Breast epithelium (tissue), 4 donors: ENCODE measurements around the gene COCH. TPM values are rescaled to one million over a fixed set of nuclear protein-coding genes. Genes with fewer than 3 reads are reported as not detected.
"Not testable (repeated sequence)": the region's sequence is repeated elsewhere in the genome, so short reads cannot be mapped to it uniquely, and the experiment has no call there.

Experiments
- DNase-seq, 2 donors: peaks; one replicate each; pipeline ENCODE4 v3.0.0-alpha.2; 2019; ENCODE audit warnings: low spot score in 2 of 2
- H3K27ac ChIP-seq, 2 donors: fragments of 200-600 bp; sonication (generic) in 1 of 2; one replicate each; pipeline ENCODE4 v1.5.1; 2016 to 2019; ENCODE audit warnings: mild to moderate bottlenecking in 1 of 2
- H3K27me3 ChIP-seq, 2 donors: fragments of 200-600 bp; sonication (generic) in 1 of 2; one replicate each; pipeline versions ENCODE4 v1.5.1 to v1.6.0; 2017 to 2019; ENCODE audit warnings: control low read depth in 1 of 2, mild to moderate bottlenecking in 1 of 2
- H3K36me3 ChIP-seq: fragments of 200-600 bp; one replicate; pipeline ENCODE4 v1.5.1; 2019
- H3K4me1 ChIP-seq, 2 donors: fragments of 200-600 bp; sonication (generic); one replicate each; pipeline ENCODE4 v1.5.1; 2016 to 2019; ENCODE audit warnings: control low read depth in 1 of 2
- H3K4me3 ChIP-seq, 3 donors: fragments of 200-600 bp; sonication (generic); 1 replicate in 2 of 3; 2 replicates in 1 of 3; pipeline ENCODE4 v1.5.1; 2016 to 2019; ENCODE audit warnings: mild to moderate bottlenecking in 3 of 3, moderate library complexity in 2 of 3
- H3K9me3 ChIP-seq, 2 donors: fragments of 200-600 bp; sonication (generic) in 1 of 2; one replicate each; pipeline ENCODE4 v1.5.1; 2016 to 2019; ENCODE audit warnings: control low read depth in 1 of 2
- POLR2A ChIP-seq: fragments of 450-650 bp; IDR thresholded peaks from one replicate; pipeline ENCODE4 v1.6.1; 2016; ENCODE audit warnings: antibody characterized with exemption, mild to moderate bottlenecking, moderate library complexity
- POLR2AphosphoS5 ChIP-seq, 3 donors: sonication (generic); formaldehyde crosslinking; IDR thresholded peaks; one replicate each; pipeline ENCODE4 v1.6.1; 2017; ENCODE audit warnings: antibody characterized with exemption in 3 of 3
- intact Hi-C: fragments of 100-400 bp; cut with DNase I; formaldehyde crosslinking; loops from one replicate; pipeline ENCODE4 v1.15.1; 2023; ENCODE audit warnings: low total_unique reads
- total RNA-seq, 3 donors: library from RNA; depleted of rRNA; stranded (reverse); fragments of >200 nt; gene quantifications; one replicate each; pipeline ENCODE4 v1.1.0, GENCODE V29; 2016
- TF ChIP-seq, protein P1 (sequence below), 3 donors: fragments of 450-650 bp; IDR thresholded peaks; one replicate each; pipeline ENCODE4 v1.5.1; 2016 to 2017; ENCODE audit warnings: antibody characterized with exemption in 3 of 3, mild to moderate bottlenecking in 3 of 3, moderate library complexity in 3 of 3

The COCH gene
- total RNA-seq, 3 donors from 2014 or later: 0.66 to 3.5 (median 1.6) TPM

DNA sequence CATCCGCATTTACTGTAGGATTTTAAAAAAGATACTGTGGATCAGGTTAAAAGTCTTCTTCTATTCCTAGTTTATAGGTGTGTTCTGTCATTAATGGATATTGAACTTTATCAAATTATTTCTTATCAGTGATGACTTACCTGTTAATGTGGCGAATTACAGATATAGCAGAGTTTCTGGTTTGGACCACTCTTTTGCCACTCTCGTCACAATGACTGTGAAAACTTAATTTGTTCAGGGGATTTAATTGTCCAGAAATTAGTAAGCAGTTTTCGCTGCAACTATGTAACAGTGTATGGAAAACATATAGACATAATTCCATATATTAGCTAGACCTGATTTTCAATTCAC, 14.9 kb downstream of the COCH start:
- TF ChIP-seq, protein P1, sequence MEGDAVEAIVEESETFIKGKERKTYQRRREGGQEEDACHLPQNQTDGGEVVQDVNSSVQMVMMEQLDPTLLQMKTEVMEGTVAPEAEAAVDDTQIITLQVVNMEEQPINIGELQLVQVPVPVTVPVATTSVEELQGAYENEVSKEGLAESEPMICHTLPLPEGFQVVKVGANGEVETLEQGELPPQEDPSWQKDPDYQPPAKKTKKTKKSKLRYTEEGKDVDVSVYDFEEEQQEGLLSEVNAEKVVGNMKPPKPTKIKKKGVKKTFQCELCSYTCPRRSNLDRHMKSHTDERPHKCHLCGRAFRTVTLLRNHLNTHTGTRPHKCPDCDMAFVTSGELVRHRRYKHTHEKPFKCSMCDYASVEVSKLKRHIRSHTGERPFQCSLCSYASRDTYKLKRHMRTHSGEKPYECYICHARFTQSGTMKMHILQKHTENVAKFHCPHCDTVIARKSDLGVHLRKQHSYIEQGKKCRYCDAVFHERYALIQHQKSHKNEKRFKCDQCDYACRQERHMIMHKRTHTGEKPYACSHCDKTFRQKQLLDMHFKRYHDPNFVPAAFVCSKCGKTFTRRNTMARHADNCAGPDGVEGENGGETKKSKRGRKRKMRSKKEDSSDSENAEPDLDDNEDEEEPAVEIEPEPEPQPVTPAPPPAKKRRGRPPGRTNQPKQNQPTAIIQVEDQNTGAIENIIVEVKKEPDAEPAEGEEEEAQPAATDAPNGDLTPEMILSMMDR (IDR thresholded peaks at IDR 0.05): no peak
- TF ChIP-seq POLR2AphosphoS5 (IDR thresholded peaks at IDR 0.05) (no peak), POLR2A (no peak)
- Histone ChIP-seq H3K27me3 (no peaks in the 10 kb centered on the region), H3K36me3 (no peaks in the 10 kb centered on the region), H3K9me3 (no peaks in the 10 kb centered on the region), H3K4me1 (no peaks in the 10 kb centered on the region), H3K27ac (no peak overlapping the region), H3K4me3 (no peak overlapping the region)
- no peak for DNase-seq
- intact Hi-C loops: no loop called here

DNA sequence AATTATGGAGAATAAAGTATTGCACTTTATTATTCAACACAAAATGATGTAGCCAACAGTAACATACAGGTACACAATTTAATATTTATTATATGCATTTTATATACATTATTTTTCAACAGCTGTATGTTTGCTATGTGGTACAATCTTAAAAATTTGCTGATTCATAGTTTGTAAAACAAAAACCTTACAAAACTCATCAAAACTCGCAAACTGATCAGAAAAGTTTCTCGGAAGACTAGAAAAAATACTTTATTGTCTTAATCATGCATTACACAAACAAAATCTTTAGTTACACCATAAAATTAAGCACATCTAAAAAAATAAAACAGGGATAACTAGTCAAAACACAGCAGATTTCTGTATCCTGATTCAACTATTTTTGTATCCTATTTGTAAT, 19.5 kb downstream of the COCH start:
- H3K4me1 ChIP-seq: no peaks in the 10 kb centered on the region
- no peak for TF ChIP-seq POLR2AphosphoS5 (IDR thresholded peaks at IDR 0.05)
- TF ChIP-seq, protein P1 (IDR thresholded peaks at IDR 0.05): no peak
- TF ChIP-seq POLR2A: no peak
- H3K36me3 ChIP-seq: no peaks in the 10 kb centered on the region
- no peak overlapping the region for H3K27ac ChIP-seq
- H3K27me3 ChIP-seq: no peaks in the 10 kb centered on the region
- no peak overlapping the region for H3K4me3 ChIP-seq
- intact Hi-C loops: no loop called here
- DNase-seq: no peak
- H3K9me3 ChIP-seq: no peaks in the 10 kb centered on the region

DNA sequence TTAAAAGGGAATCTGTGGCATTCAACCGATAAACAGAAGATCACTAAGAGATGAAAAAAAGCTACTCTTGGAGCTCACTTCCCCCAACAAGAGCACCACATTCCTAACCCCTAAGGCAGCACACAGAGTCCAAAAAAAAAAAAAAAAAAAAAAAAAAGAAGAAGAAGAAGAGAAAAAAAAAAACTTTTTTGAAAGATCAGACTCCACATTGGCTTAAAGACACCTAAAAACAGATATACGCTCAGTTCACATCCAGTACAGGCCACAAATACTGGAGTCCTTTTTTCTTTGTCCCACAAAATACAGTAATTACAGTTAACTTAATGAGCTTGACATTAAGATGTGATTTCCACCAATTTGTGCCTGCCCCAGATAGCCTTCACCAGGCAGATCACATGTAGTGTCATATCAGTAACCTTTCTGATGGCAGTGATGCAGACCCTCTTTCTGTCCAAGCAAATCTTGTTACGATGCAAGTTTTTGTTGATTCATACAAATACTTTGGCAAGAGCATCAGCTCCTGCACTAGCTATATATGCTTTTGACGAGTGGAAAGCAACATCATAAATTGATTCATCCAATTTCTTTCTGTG, 20.7 kb downstream of the COCH start:
- Histone ChIP-seq H3K4me3 (no peak overlapping the region), H3K36me3 (no peaks in the 10 kb centered on the region), H3K9me3 (no peaks in the 10 kb centered on the region), H3K27ac (no peak overlapping the region), H3K4me1 (no peaks in the 10 kb centered on the region), H3K27me3 (no peaks in the 10 kb centered on the region)
- intact Hi-C loops: no loop called here
- no peak for DNase-seq
- TF ChIP-seq POLR2AphosphoS5 (IDR thresholded peaks at IDR 0.05) (no peak), POLR2A (no peak)
- TF ChIP-seq, protein P1 (IDR thresholded peaks at IDR 0.05): no peak

DNA sequence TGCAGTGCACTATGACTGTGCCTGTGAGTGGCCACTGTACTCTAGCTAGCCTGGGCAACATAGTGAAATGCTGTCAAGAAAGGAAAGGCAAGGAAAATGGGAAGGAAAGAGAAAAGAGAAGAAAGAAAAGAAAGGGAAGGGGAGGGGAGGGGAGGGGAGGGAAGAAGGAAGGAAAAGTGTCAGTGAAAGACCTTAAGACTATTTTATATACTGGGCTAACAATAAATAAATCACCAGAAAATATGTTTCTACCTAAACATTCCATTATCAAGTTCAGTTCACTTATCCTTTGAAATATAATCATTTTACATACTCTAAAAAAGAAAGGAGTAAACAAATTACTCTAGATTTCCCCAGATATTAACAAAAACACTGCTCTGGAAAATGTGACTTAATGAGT, 22.1 kb downstream of the COCH start:
- Histone ChIP-seq H3K27me3 (no peaks in the 10 kb centered on the region), H3K4me1 (no peaks in the 10 kb centered on the region), H3K27ac (no peak overlapping the region), H3K36me3 (peaks cover 3% of the 10 kb centered on the region), H3K9me3 (no peaks in the 10 kb centered on the region), H3K4me3 (no peak overlapping the region)
- intact Hi-C loops: no loop called here
- no peak for DNase-seq
- TF ChIP-seq, protein P1 (IDR thresholded peaks at IDR 0.05): no peak
- no peak for TF ChIP-seq POLR2AphosphoS5 (IDR thresholded peaks at IDR 0.05)
- no peak for TF ChIP-seq POLR2A

DNA sequence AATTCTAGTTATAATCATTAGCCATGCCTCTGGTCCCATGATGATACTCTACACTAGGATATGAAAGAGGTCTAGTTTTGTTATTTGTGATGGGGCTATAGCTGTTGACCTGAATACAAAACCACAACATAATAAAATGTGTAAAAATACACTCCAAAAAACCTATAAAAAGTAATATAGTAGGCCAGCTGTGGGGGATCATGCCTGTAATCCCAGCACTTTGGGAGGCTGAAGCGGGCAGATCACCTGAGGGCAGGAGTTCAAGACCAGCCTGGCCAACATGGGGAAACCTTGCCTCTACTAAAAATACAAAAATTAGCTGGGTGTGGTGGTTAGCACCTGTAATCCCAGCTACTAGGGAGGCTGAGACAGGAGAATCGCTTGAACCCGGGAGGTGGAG, 22.8 kb downstream of the COCH start:
- H3K27ac ChIP-seq, H3K4me3 ChIP-seq, H3K27me3 ChIP-seq, H3K9me3 ChIP-seq, H3K36me3 ChIP-seq, DNase-seq, H3K4me1 ChIP-seq, intact Hi-C loops: not testable (repeated sequence)
